Limb (tissue), 2 donors: ENCODE data around the gene SPPL2B.

Source experiments
- DNase-seq, 2 donors: peaks; one replicate each; pipeline ENCODE4 v3.0.0-alpha.2; 2016; ENCODE audit errors: extremely low spot score in 2 of 2

The SPPL2B gene

GRCh38 chr19:2302319-2303210 lies 25.9 kb upstream of the SPPL2B start:
- peak; percentile 30 to 75 for DNase-seq

GRCh38 chr19:2303211-2303798 lies 25.2 kb upstream of the SPPL2B start:
- no peak for DNase-seq

- DNase-seq = no peak
Observed at GRCh38 chr19:2305452-2306280, 22.8 kb upstream of the SPPL2B start.

- no peak for DNase-seq
Observed at GRCh38 chr19:2306281-2306806, 22.1 kb upstream of the SPPL2B start.

GRCh38 chr19:2306971-2307370 lies 21.5 kb upstream of the SPPL2B start:
- DNase-seq = no peak

GRCh38 chr19:2307518-2308012 lies 20.9 kb upstream of the SPPL2B start:
- DNase-seq = no peak

- DNase-seq = no peak
Observed at GRCh38 chr19:2308114-2308556, 20.3 kb upstream of the SPPL2B start, which contains the start of gene LINGO3. Gene LINGO3 (minus strand): TSS chr19:2308154. CDS start chr19:2291776, 16,378 bp downstream.

GRCh38 chr19:2309734-2310362 lies 18.6 kb upstream of the SPPL2B start:
- peak in 1 of 2 donors; percentile 64 for DNase-seq

GRCh38 chr19:2311093-2311492 lies 17.4 kb upstream of the SPPL2B start:
- DNase-seq = no peak

GRCh38 chr19:2312820-2313501 lies 15.5 kb upstream of the SPPL2B start:
- DNase-seq = no peak

- DNase-seq = no peak
Observed at GRCh38 chr19:2315121-2315817, 13.2 kb upstream of the SPPL2B start.

- peak in 1 of 2 donors; percentile 70 for DNase-seq
Observed at GRCh38 chr19:2315818-2316353, 12.6 kb upstream of the SPPL2B start.

GRCh38 chr19:2317300-2317699 lies 11.2 kb upstream of the SPPL2B start:
- DNase-seq = no peak

- DNase-seq = no peak
Observed at GRCh38 chr19:2317756-2318155, 10.7 kb upstream of the SPPL2B start.

- no peak for DNase-seq
Observed at GRCh38 chr19:2318923-2319322, 9.6 kb upstream of the SPPL2B start.

GRCh38 chr19:2319551-2319950 lies 8.9 kb upstream of the SPPL2B start:
- no peak for DNase-seq

GRCh38 chr19:2320049-2320448 lies 8.4 kb upstream of the SPPL2B start:
- no peak for DNase-seq

- DNase-seq = no peak
Observed at GRCh38 chr19:2320939-2321338, 7.5 kb upstream of the SPPL2B start.

GRCh38 chr19:2321565-2322283 lies 6.8 kb upstream of the SPPL2B start:
- no peak for DNase-seq
